Naive thymus-derived CD4-positive, alpha-beta T cell (primary cell): ENCODE measurements around the gene NASP. TPM values are rescaled to one million over a fixed set of nuclear protein-coding genes. Genes with fewer than 3 reads are reported as not detected.
A peak's percentile ranks its signal among the peaks of the same experiment; 100 is the strongest.
"Not testable (repeated sequence)": the region's sequence is repeated elsewhere in the genome, so short reads cannot be mapped to it uniquely, and the experiment has no call there.

Experiments
- ATAC-seq: fragments of 150-1000 bp; cut with Tn5 transposase; 2 replicates; pipeline ENCODE4 v1.10.0; 2021; ENCODE audit warnings: mild to moderate bottlenecking, moderate library complexity
- CTCF ChIA-PET: fragments of 350-600 bp; sonication (Branson Sonifier 250); formaldehyde crosslinking; loops from one replicate; lab custom pipeline; 2021; ENCODE audit warnings: antibody characterized with exemption; lab: Charles Lee
- POLR2A ChIA-PET: fragments of 350-600 bp; sonication (Branson Sonifier 250); formaldehyde crosslinking; loops from one replicate; lab custom pipeline; 2021; ENCODE audit warnings: antibody characterized with exemption, inconsistent platforms; lab: Charles Lee
- DNase-seq, 9 donors: peaks; one replicate each; pipeline versions ENCODE4 v3.0.0 to v3.0.0-alpha.2; 2020 to 2022; ENCODE audit warnings: mixed read lengths in 1 of 9
- H3K27ac ChIP-seq: one replicate; pipeline ENCODE4 v1.7.0; 2013; ENCODE audit warnings: mild to moderate bottlenecking, low read depth, low read length, moderate library complexity
- H3K27me3 ChIP-seq, 2 donors: one replicate each; pipeline ENCODE4 v1.7.0; 2013; ENCODE audit warnings: low read length in 2 of 2, mild to moderate bottlenecking in 2 of 2, moderate library complexity in 2 of 2; ENCODE audit not compliant: control insufficient read depth in 2 of 2, insufficient read depth in 2 of 2
- H3K36me3 ChIP-seq, 3 experiments: 1 replicate in 2 of 3; 2 replicates in 1 of 3; pipeline ENCODE4 v1.7.0; 2013; ENCODE audit warnings: low read length in 3 of 3, mild to moderate bottlenecking in 3 of 3, moderate library complexity in 1 of 3; ENCODE audit not compliant: insufficient read depth in 3 of 3, control insufficient read depth in 2 of 3
- H3K4me1 ChIP-seq, 2 donors: one replicate each; pipeline ENCODE4 v1.7.0; 2013; ENCODE audit warnings: low read length in 2 of 2, mild to moderate bottlenecking in 2 of 2, moderate library complexity in 1 of 2; ENCODE audit not compliant: control insufficient read depth in 2 of 2, insufficient read depth in 2 of 2
- H3K4me3 ChIP-seq: 2 replicates; pipeline ENCODE4 v1.7.0; 2013; ENCODE audit warnings: mild to moderate bottlenecking, low read length
- H3K9me3 ChIP-seq, 3 experiments: 1 replicate in 2 of 3; 2 replicates in 1 of 3; pipeline ENCODE4 v1.7.0; 2013; ENCODE audit warnings: low read length in 3 of 3; ENCODE audit not compliant: control insufficient read depth in 2 of 3
- H3K27ac Mint-ChIP-seq, 9 donors: one replicate each; pipeline ENCODE4 v1.8.0; 2020 to 2022; ENCODE audit warnings: mixed read lengths in 9 of 9, mild to moderate bottlenecking in 8 of 9, moderate library complexity in 5 of 9, inconsistent platforms in 2 of 9
- H3K27me3 Mint-ChIP-seq, 5 donors: one replicate each; pipeline ENCODE4 v1.8.0; 2021 to 2022; ENCODE audit warnings: mixed read lengths in 5 of 5, mild to moderate bottlenecking in 1 of 5
- H3K36me3 Mint-ChIP-seq, 5 donors: one replicate each; pipeline ENCODE4 v1.8.0; 2020 to 2022; ENCODE audit warnings: mixed read lengths in 5 of 5, mild to moderate bottlenecking in 3 of 5, inconsistent platforms in 1 of 5
- H3K4me1 Mint-ChIP-seq, 7 donors: one replicate each; pipeline ENCODE4 v1.8.0; 2020 to 2022; ENCODE audit warnings: mixed read lengths in 7 of 7, mild to moderate bottlenecking in 3 of 7, inconsistent platforms in 1 of 7
- H3K4me3 Mint-ChIP-seq, 10 donors: one replicate each; pipeline ENCODE4 v1.8.0; 2020 to 2022; ENCODE audit warnings: mild to moderate bottlenecking in 10 of 10, mixed read lengths in 10 of 10, moderate library complexity in 6 of 10, inconsistent platforms in 2 of 10
- H3K9me3 Mint-ChIP-seq, 11 donors: one replicate each; pipeline ENCODE4 v1.8.0; 2020 to 2022; ENCODE audit warnings: mixed read lengths in 11 of 11, mild to moderate bottlenecking in 4 of 11, inconsistent platforms in 1 of 11, moderate library complexity in 1 of 11
- intact Hi-C, 2 donors: fragments of 100-400 bp; cut with micrococcal nuclease; formaldehyde crosslinking; loops; one replicate each; pipeline ENCODE4 v1.15.1; 2023
- polyA plus RNA-seq, 2 donors: library from polyadenylated mRNA; unstranded; fragments of 300-500 nt; fragmentation: Illumina TruSeq; gene quantifications; one replicate each; pipeline ENCODE4 v1.2.3, GENCODE V29; 2021
- total RNA-seq, 6 experiments: library from RNA in 5 of 6; stranded (reverse) in 5 of 6; gene quantifications; 1 replicate in 5 of 6; 2 replicates in 1 of 6; pipeline ENCODE4 v1.2.3 and lab custom pipeline; 2021 to 2026

The NASP gene
- total and polyA plus RNA-seq, 7 experiments from 2014 or later: 70.5 to 173 (median 84.0) TPM

DNA sequence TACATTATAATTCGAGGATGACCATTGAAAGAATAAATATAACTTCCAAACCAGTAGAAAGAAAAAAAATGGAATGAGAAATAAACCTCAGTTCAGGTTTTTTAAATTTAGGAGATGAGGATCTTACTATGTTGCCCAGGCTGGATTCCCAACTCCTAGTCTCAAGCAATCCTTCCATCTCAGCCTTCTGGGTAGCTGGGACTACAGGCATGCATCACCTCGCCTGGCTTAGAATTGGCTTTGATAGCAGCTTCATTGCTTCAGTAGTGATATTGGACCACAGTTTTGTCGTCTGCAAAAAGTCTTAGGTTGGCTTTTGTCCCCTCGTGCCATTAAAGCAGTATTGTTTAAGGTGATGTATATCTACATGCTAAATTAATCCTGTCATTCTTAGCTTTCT lies 2.9 kb downstream of the NASP start:
- no peaks in the 10 kb centered on the region for H3K27me3 Mint-ChIP-seq
- H3K9me3 ChIP-seq: no peaks in the 10 kb centered on the region
- ChIA-PET CTCF (no interaction called here), POLR2A (interaction anchor here (0.6 to 0.9 kb wide), 5 partner anchors 10 to 714 kb away, joined by 3 to 4 read pairs (median 3); no protein-coding TSS in a partner anchor)
- peak overlapping the region; percentile 75 to 100 (median 94) for H3K4me3 Mint-ChIP-seq
- peaks cover 20 to 52% (median 42%) of the 10 kb centered on the region in 7 donors for H3K4me1 Mint-ChIP-seq
- ATAC-seq (no peak), DNase-seq (no peak)
- peaks cover 0 to 10% (median 0%) of the 10 kb centered on the region in 11 donors for H3K9me3 Mint-ChIP-seq
- H3K36me3 Mint-ChIP-seq: peaks cover 0 to 9% (median 0%) of the 10 kb centered on the region in 5 donors
- H3K36me3 ChIP-seq: peaks cover 0 to 14% (median 0%) of the 10 kb centered on the region in 3 experiments
- no peak overlapping the region for H3K4me3 ChIP-seq
- H3K27me3 ChIP-seq: no peaks in the 10 kb centered on the region
- H3K4me1 ChIP-seq: peaks cover 16 to 18% of the 10 kb centered on the region in 2 donors
- intact Hi-C loops: loop anchor here in 1 of 2 donors (1.0 to 5.0 kb wide), 2 partner anchors 217 to 256 kb away; partner anchors contain the start of gene MAST2
- peak overlapping the region; percentile 77 to 98 (median 91) for H3K27ac Mint-ChIP-seq
- H3K27ac ChIP-seq: peak overlapping the region; percentile 91

GRCh38 chr1:45589861-45590260 lies 6.0 kb downstream of the NASP start:
- Mint-ChIP-seq H3K36me3 (peaks cover 0 to 17% (median 3%) of the 10 kb centered on the region in 5 donors), H3K4me1 (peaks cover 16 to 50% (median 39%) of the 10 kb centered on the region in 7 donors), H3K27ac (no peak overlapping the region), H3K9me3 (peaks cover 0 to 1% (median 0%) of the 10 kb centered on the region in 11 donors), H3K27me3 (no peaks in the 10 kb centered on the region), H3K4me3 (no peak overlapping the region)
- Histone ChIP-seq H3K9me3 (no peaks in the 10 kb centered on the region), H3K36me3 (peaks cover 0 to 22% (median 0%) of the 10 kb centered on the region in 3 experiments), H3K4me1 (peaks cover 16 to 18% of the 10 kb centered on the region in 2 donors), H3K27ac (no peak overlapping the region), H3K27me3 (no peaks in the 10 kb centered on the region), H3K4me3 (no peak overlapping the region)
- DNase-seq (no peak), ATAC-seq (no peak)
- POLR2A ChIA-PET: no interaction called here
- CTCF ChIA-PET: interaction anchor here (0.7 to 1.1 kb wide), 3 partner anchors 20 to 608 kb away, joined by 4 to 5 read pairs (median 4); no protein-coding TSS in a partner anchor
- intact Hi-C loops: loop anchor here in 1 of 2 donors (5.0 kb wide), 1 partner anchor 252 kb away; no protein-coding TSS in a partner anchor

DNA sequence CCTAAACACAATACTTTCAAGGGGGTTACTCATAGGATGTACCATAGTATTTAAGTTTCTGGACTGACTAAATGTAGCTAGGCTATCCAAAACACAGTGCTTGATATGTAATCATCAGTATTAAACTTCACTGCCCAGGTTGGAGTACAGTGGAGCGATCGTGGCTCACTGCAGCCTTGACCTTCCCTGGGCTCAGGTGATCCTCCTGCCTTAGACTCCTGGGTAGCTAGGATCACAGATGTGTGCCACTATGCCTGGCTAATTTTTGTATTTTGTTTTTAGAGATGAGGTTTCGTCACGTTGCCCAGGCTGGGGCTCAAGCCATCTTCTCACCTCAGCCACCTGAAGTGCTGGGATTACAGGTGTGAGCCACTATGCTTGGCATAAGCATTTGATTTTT lies 10.6 kb downstream of the NASP start:
- Mint-ChIP-seq H3K4me3 (no peak overlapping the region), H3K4me1 (peaks cover 11 to 45% (median 30%) of the 10 kb centered on the region in 7 donors), H3K27me3 (no peaks in the 10 kb centered on the region), H3K9me3 (no peaks in the 10 kb centered on the region), H3K27ac (peak overlapping the region in 2 of 9 donors; percentile 34 to 62), H3K36me3 (peaks cover 0 to 33% (median 15%) of the 10 kb centered on the region in 5 donors)
- ChIA-PET POLR2A (no interaction called here), CTCF (no interaction called here)
- Histone ChIP-seq H3K9me3 (no peaks in the 10 kb centered on the region), H3K27ac (no peak overlapping the region), H3K27me3 (no peaks in the 10 kb centered on the region), H3K4me3 (no peak overlapping the region), H3K4me1 (no peaks in the 10 kb centered on the region), H3K36me3 (peaks cover 0 to 37% (median 3%) of the 10 kb centered on the region in 3 experiments)
- intact Hi-C loops: no loop called here
- DNase-seq (no peak), ATAC-seq (no peak)

GRCh38 chr1:45596765-45597164 lies 12.9 kb downstream of the NASP start:
- intact Hi-C loops, H3K27me3 Mint-ChIP-seq, H3K9me3 Mint-ChIP-seq, H3K4me1 ChIP-seq, CTCF ChIA-PET, POLR2A ChIA-PET, H3K27ac ChIP-seq, DNase-seq, H3K4me3 Mint-ChIP-seq, H3K4me3 ChIP-seq, H3K27me3 ChIP-seq, H3K9me3 ChIP-seq, ATAC-seq: not testable (repeated sequence)
- H3K36me3 ChIP-seq: peaks cover 0 to 37% (median 3%) of the 10 kb centered on the region in 3 experiments
- H3K4me1 Mint-ChIP-seq: peaks cover 19 to 55% (median 47%) of the 10 kb centered on the region in 7 donors
- H3K27ac Mint-ChIP-seq: peak overlapping the region in 1 of 9 donors; percentile 22
- H3K36me3 Mint-ChIP-seq: peaks cover 0 to 34% (median 19%) of the 10 kb centered on the region in 5 donors

DNA sequence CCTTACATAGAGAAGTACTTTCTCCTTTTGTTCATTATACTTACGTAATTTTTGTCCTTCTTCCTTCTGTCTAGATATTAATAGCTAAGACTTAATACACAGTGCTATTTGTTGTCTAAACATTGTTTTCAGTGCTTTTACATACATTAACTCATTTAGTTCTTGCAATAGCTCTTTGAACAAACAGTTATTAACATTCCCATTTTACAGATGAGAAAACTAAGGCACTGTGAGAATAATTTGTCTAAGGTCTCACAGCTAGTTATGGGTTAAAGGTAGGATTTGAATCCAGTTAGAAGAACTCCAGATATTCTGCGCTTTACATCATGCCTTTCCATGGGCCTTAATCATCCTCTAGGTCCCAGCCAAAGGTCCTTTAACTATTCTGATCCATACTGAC lies 20.4 kb downstream of the NASP start:
- Histone ChIP-seq H3K4me3 (no peak overlapping the region), H3K9me3 (no peaks in the 10 kb centered on the region), H3K27ac (no peak overlapping the region), H3K4me1 (peaks cover 0 to 4% of the 10 kb centered on the region in 2 donors), H3K27me3 (no peaks in the 10 kb centered on the region), H3K36me3 (peaks cover 7 to 61% (median 23%) of the 10 kb centered on the region in 3 experiments)
- peaks cover 0 to 2% (median 0%) of the 10 kb centered on the region in 11 donors for H3K9me3 Mint-ChIP-seq
- no peak for DNase-seq
- no peak overlapping the region for H3K4me3 Mint-ChIP-seq
- peak overlapping the region in 1 of 9 donors; percentile 51 for H3K27ac Mint-ChIP-seq
- intact Hi-C loops: no loop called here
- H3K27me3 Mint-ChIP-seq: no peaks in the 10 kb centered on the region
- POLR2A ChIA-PET: no interaction called here
- CTCF ChIA-PET: interaction anchor here (0.6 kb wide), 1 partner anchor 414 kb away, joined by 4 read pairs; no protein-coding TSS in a partner anchor
- peaks cover 8 to 43% (median 27%) of the 10 kb centered on the region in 5 donors for H3K36me3 Mint-ChIP-seq
- H3K4me1 Mint-ChIP-seq: peaks cover 21 to 54% (median 48%) of the 10 kb centered on the region in 7 donors
- no peak for ATAC-seq

GRCh38 chr1:45607404-45608074 lies 23.7 kb downstream of the NASP start:
- intact Hi-C loops: no loop called here
- Histone ChIP-seq H3K36me3 (peaks cover 7 to 73% (median 28%) of the 10 kb centered on the region in 3 experiments), H3K27me3 (no peaks in the 10 kb centered on the region), H3K4me3 (no peak overlapping the region), H3K4me1 (peaks cover 0 to 4% of the 10 kb centered on the region in 2 donors), H3K9me3 (no peaks in the 10 kb centered on the region), H3K27ac (no peak overlapping the region)
- DNase-seq: no peak
- POLR2A ChIA-PET: interaction anchor here (1.2 kb wide), 1 partner anchor 23 kb away, joined by 3 read pairs; no protein-coding TSS in a partner anchor
- CTCF ChIA-PET: no interaction called here
- Mint-ChIP-seq H3K27ac (peak overlapping the region; percentile 23 to 93 (median 75)), H3K4me3 (peak overlapping the region in 1 of 10 donors; percentile 14), H3K9me3 (no peaks in the 10 kb centered on the region), H3K36me3 (peaks cover 8 to 47% (median 35%) of the 10 kb centered on the region in 5 donors), H3K27me3 (no peaks in the 10 kb centered on the region), H3K4me1 (peaks cover 11 to 29% (median 25%) of the 10 kb centered on the region in 7 donors)
- ATAC-seq: no peak
